ENCODE data around the gene JUP. TPM values are rescaled to one million over a fixed set of nuclear protein-coding genes. Genes with fewer than 3 reads are reported as not detected.
A peak's percentile ranks its signal among the peaks of the same experiment; 100 is the strongest.

JUP gene
- total RNA-seq, 1 experiment from 2014 or later = 132 TPM

DNA sequence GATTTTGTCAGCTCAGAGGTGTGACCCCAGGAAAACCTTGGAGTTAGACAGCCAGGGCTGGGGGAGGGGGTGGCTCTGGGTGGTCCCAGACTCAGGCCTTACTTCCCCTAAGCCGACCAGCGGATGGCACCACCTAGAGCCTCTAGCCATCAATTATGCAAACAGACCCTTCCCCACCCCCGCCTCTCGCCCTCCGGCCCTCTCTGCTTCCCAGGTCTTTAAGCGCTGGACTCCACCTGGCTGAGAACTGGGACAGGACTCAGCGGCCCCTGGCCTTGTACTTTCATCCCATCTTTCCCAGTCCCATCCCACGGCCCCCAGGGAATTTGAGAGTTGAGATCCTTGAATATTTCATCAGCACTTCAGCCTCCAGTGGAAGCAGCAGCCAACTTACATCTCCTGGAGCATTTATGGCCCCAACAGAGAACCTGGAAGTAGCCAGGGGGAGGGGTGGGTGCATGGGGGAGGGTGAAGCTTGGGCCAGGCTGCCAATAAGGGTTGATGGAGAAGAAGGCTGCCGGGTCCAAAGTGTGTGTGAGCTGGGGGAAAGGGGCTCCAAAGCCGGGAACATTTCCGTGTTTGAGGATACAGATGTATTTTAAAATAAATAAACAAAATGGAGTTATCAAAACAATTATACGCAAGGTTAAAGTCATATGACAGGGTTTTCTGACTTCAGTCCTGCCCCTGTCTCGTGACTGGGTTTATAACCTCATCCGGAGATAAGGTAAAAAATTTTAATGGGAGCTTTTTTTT lies 7.5 kb upstream of the JUP start:
- no peak for ATAC-seq

DNA sequence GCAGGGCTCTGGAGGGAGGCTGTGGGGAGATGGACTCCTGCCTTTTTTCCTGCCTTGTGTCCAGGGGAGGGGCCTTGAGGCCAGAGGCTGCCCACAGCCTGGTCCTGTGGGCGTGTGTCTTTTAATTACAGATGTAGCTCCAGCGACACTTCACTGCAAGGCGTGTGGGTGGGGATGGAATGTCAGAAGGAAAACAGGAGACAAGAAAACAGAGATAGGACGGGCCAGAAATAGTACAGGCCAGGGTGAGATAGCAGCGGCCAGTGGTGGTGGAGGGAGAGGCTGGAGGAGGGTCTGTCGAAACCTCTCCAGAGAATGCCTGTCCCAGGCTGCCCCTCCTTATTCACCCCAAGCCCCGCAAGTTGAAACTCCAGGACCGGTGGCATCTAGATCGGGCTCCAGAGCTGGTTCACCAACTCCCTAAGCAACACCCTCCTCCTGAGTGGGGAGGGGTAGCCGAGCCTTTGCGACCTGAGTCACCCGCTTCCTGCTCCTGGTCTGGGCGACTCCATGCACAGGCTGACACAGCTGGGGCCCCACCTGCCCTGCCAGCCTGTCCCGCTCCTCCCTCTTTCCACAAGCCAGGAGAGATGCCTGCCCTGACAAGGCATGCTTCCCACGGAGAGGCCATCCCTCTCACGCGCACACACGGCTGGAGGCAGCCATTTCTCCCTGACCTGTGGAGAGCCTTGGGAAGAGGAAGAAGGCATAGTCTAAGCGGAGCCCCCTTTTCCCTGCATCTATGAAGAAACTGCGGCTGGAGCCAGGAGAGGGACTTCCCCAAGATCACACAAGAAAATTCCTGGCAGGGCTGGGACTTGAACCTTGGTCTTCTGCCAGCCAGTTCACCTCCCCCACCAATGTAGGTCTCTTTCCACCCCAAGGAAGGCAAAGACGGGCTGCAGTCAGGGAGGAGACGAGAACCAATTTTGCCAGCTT lies 6.6 kb upstream of the JUP start:
- H4K20me1 ChIP-seq (ENCODE audit: low read length) = no peaks in the 10 kb centered on the region
- TF ChIP-seq EZH2 (IDR thresholded peaks at IDR 0.05; ENCODE audit: low read length, unreplicated experiment) = no peak
- no peak for TF ChIP-seq CTCF (conservative IDR thresholded peaks at IDR 0.05; ENCODE audit: low read depth, low read length)
- TF ChIP-seq EZH2phosphoT487 (IDR thresholded peaks at IDR 0.05; ENCODE audit: borderline replicate concordance, low read length) = no peak
- H3K4me1 ChIP-seq (ENCODE audit: insufficient read depth, low read length) = peaks cover 32% of the 10 kb centered on the region
- H3K27me3 ChIP-seq (ENCODE audit: low read length) = no peaks in the 10 kb centered on the region
- peak overlapping the region; percentile 39 for H2AFZ ChIP-seq (ENCODE audit: low read length)
- intact Hi-C loops (cut with micrococcal nuclease) = no loop called here
- H3K4me3 ChIP-seq (ENCODE audit: low read length) = peak overlapping the region; percentile 38; the same call in 1 of the 2 replicates
- ChIA-PET CTCF (interaction anchor here (1.0 kb wide), 1 partner anchor 16 kb away, joined by 4 read pairs; no protein-coding TSS in a partner anchor), POLR2A (ENCODE audit: unreplicated experiment) (no interaction called here)
- H3K9me2 ChIP-seq (replicated peaks; ENCODE audit: low read length) = no peaks in the 10 kb centered on the region
- H3F3A ChIP-seq (ENCODE audit: low read length, unreplicated experiment) = no peaks in the 10 kb centered on the region
- peak overlapping the region; percentile 77 for H3K4me2 ChIP-seq (ENCODE audit: low read length)
- no peaks in the 10 kb centered on the region for H3K36me3 ChIP-seq (ENCODE audit: low read depth, low read length)
- ATAC-seq (peak; percentile 96), DNase-seq (peak; percentile 86)
- peak overlapping the region; percentile 60 for H3K9ac ChIP-seq (ENCODE audit: low read length)
- H3K79me2 ChIP-seq (ENCODE audit: low read length) = no peaks in the 10 kb centered on the region
- H3K9me3 ChIP-seq (ENCODE audit: low read length) = no peaks in the 10 kb centered on the region
- BruUV-seq (replicated peaks) = TSS peak; percentile 91
- H3K27ac ChIP-seq (ENCODE audit: low read length) = peak overlapping the region; percentile 95

More for the DNA sequence above, 7.5 kb upstream of the JUP start:
- H3K27ac ChIP-seq (ENCODE audit: low read length) = peak overlapping the region; percentile 95
- intact Hi-C loops (cut with micrococcal nuclease) = no loop called here
- no peaks in the 10 kb centered on the region for H4K20me1 ChIP-seq (ENCODE audit: low read length)
- CTCF ChIA-PET = no interaction called here
- peaks cover 32% of the 10 kb centered on the region for H3K4me1 ChIP-seq (ENCODE audit: insufficient read depth, low read length)
- TF ChIP-seq CTCF (conservative IDR thresholded peaks at IDR 0.05; ENCODE audit: low read depth, low read length) = no peak
- no peak for TF ChIP-seq EZH2phosphoT487 (IDR thresholded peaks at IDR 0.05; ENCODE audit: borderline replicate concordance, low read length)
- TF ChIP-seq EZH2 (IDR thresholded peaks at IDR 0.05; ENCODE audit: low read length, unreplicated experiment) = no peak
- H3K4me2 ChIP-seq (ENCODE audit: low read length) = peak overlapping the region; percentile 77
- H3K4me3 ChIP-seq (ENCODE audit: low read length) = peak overlapping the region; percentile 11; the same call in 1 of the 2 replicates
- H3K79me2 ChIP-seq (ENCODE audit: low read length) = no peaks in the 10 kb centered on the region
- no peak for DNase-seq
- H2AFZ ChIP-seq (ENCODE audit: low read length) = no peak overlapping the region
- no peaks in the 10 kb centered on the region for H3K9me3 ChIP-seq (ENCODE audit: low read length)
- no peaks in the 10 kb centered on the region for H3F3A ChIP-seq (ENCODE audit: low read length, unreplicated experiment)
- no peaks in the 10 kb centered on the region for H3K9me2 ChIP-seq (replicated peaks; ENCODE audit: low read length)
- no peaks in the 10 kb centered on the region for H3K27me3 ChIP-seq (ENCODE audit: low read length)
- BruUV-seq (replicated peaks) = no TSS peak
- H3K9ac ChIP-seq (ENCODE audit: low read length) = peak overlapping the region; percentile 59
- no peaks in the 10 kb centered on the region for H3K36me3 ChIP-seq (ENCODE audit: low read depth, low read length)
- POLR2A ChIA-PET (ENCODE audit: unreplicated experiment) = no interaction called here
